PC-9 (cell line): ENCODE results near the gene ORMDL1. TPM values are rescaled to one million over a fixed set of nuclear protein-coding genes. Genes with fewer than 3 reads are reported as not detected.
A peak's percentile ranks its signal among the peaks of the same experiment; 100 is the strongest.

ENCODE experiments used
- BruUV-seq: library from RNA; stranded (reverse); fragments of 400-500 nt; replicated peaks from 2 replicates; lab custom pipeline; 2021; lab: Mats Ljungman, UMichigan
- CTCF ChIA-PET: fragments of 300-600 bp; sonication (Branson Sonifier 250); formaldehyde crosslinking; loops from one replicate; lab custom pipeline; 2022; ENCODE audit warnings: antibody characterized with exemption; lab: Charles Lee
- POLR2A ChIA-PET: fragments of 300-600 bp; sonication (Branson Sonifier 250); formaldehyde crosslinking; loops from one replicate; lab custom pipeline; 2022; ENCODE audit warnings: antibody characterized with exemption; ENCODE audit not compliant: unreplicated experiment; lab: Charles Lee
- DNase-seq, 2 experiments: peaks; one replicate each; pipeline versions ENCODE4 v3.0.0 to v3.0.0-alpha.2; 2015 to 2022; ENCODE audit warnings: mixed read lengths in 1 of 2
- H2AFZ ChIP-seq: fragments of 200-600 bp; sonication (generic); 2 replicates; pipeline ENCODE4 v1.8.1; 2017; ENCODE audit warnings: antibody characterized with exemption
- H3F3A ChIP-seq: fragments of 200-600 bp; sonication (generic); 2 replicates; pipeline ENCODE4 v1.8.1; 2017; ENCODE audit warnings: antibody characterized with exemption, mild to moderate bottlenecking, low read depth; ENCODE audit not compliant: insufficient read depth
- H3K27ac ChIP-seq: fragments of 200-600 bp; sonication (generic); 2 replicates; pipeline ENCODE4 v1.6.1; 2016; ENCODE audit warnings: mixed run types
- H3K27me3 ChIP-seq: fragments of 200-600 bp; sonication (generic); 2 replicates; pipeline ENCODE4 v1.6.1; 2016; ENCODE audit warnings: low read depth, mixed run types; ENCODE audit not compliant: insufficient read depth
- H3K36me3 ChIP-seq: fragments of 200-600 bp; sonication (generic); 2 replicates; pipeline ENCODE4 v1.6.1; 2016; ENCODE audit warnings: low read depth, mixed run types
- H3K4me1 ChIP-seq: fragments of 200-600 bp; sonication (generic); replicated peaks from 2 replicates; pipeline ENCODE4 v1.6.1; 2016; ENCODE audit warnings: mixed run types; ENCODE audit not compliant: insufficient read depth
- H3K4me2 ChIP-seq: fragments of 200-600 bp; sonication (generic); 2 replicates; pipeline ENCODE4 v1.6.1; 2017; ENCODE audit warnings: mixed run types
- H3K4me3 ChIP-seq: fragments of 200-600 bp; sonication (generic); 2 replicates; pipeline ENCODE4 v1.6.1; 2016; ENCODE audit warnings: mixed run types
- H3K79me2 ChIP-seq: fragments of 200-600 bp; sonication (generic); 2 replicates; pipeline ENCODE4 v1.6.1; 2017; ENCODE audit warnings: low read depth, mixed run types
- H3K9me2 ChIP-seq: fragments of 200-600 bp; sonication (generic); 2 replicates; pipeline ENCODE4 v1.8.1; 2017; ENCODE audit warnings: mild to moderate bottlenecking; ENCODE audit not compliant: insufficient read depth
- H3K9me3 ChIP-seq: fragments of 200-600 bp; sonication (generic); 2 replicates; pipeline ENCODE4 v1.8.1; 2016; ENCODE audit warnings: low read depth; ENCODE audit not compliant: insufficient read depth
- H4K20me1 ChIP-seq: fragments of 200-600 bp; sonication (generic); 2 replicates; pipeline ENCODE4 v1.8.1; 2017; ENCODE audit not compliant: insufficient read depth
- EZH2 ChIP-seq: fragments of 200-600 bp; sonication (generic); IDR thresholded peaks from 2 replicates; pipeline ENCODE4 v1.8.0; 2017; ENCODE audit warnings: antibody characterized with exemption, low read depth
- intact Hi-C: fragments of 100-400 bp; cut with micrococcal nuclease; formaldehyde crosslinking; loops from one replicate; pipeline ENCODE4 v1.10.0; 2022; ENCODE audit not compliant: unreplicated experiment
- total RNA-seq: library from RNA; stranded (reverse); gene quantifications from 2 replicates; pipeline ENCODE4 v1.2.3, GENCODE V29; 2021
- TF ChIP-seq, protein P1 (sequence below): fragments of 200-600 bp; sonication (generic); conservative IDR thresholded peaks from 2 replicates; pipeline ENCODE4 v1.6.1; 2017; ENCODE audit warnings: mixed run types, antibody characterized with exemption, mild to moderate bottlenecking, moderate library complexity

The ORMDL1 gene
- total RNA-seq, 1 experiment from 2014 or later, result 32.7 TPM

GRCh38 chr2:189782221-189782671, 1.9 kb downstream of the ORMDL1 start:
- H3K27ac ChIP-seq, result no peak overlapping the region
- ChIA-PET POLR2A (no interaction called here), CTCF (no interaction called here)
- H3K9me3 ChIP-seq, result no peaks in the 10 kb centered on the region
- DNase-seq, result no peak
- no TSS peak for BruUV-seq
- H3F3A ChIP-seq, result peaks cover 8% of the 10 kb centered on the region; the same call in 1 of the 2 replicates
- no peaks in the 10 kb centered on the region for H3K9me2 ChIP-seq
- no peaks in the 10 kb centered on the region for H3K36me3 ChIP-seq
- intact Hi-C loops, result no loop called here
- no peak overlapping the region for H2AFZ ChIP-seq
- peaks cover 42% of the 10 kb centered on the region for H3K79me2 ChIP-seq
- H3K4me3 ChIP-seq, result peak overlapping the region; percentile 84; the same call in 1 of the 2 replicates
- peak overlapping the region; percentile 78 for H3K4me2 ChIP-seq
- peaks cover 11% of the 10 kb centered on the region for H3K4me1 ChIP-seq
- H3K27me3 ChIP-seq, result no peaks in the 10 kb centered on the region
- TF ChIP-seq, protein P1, sequence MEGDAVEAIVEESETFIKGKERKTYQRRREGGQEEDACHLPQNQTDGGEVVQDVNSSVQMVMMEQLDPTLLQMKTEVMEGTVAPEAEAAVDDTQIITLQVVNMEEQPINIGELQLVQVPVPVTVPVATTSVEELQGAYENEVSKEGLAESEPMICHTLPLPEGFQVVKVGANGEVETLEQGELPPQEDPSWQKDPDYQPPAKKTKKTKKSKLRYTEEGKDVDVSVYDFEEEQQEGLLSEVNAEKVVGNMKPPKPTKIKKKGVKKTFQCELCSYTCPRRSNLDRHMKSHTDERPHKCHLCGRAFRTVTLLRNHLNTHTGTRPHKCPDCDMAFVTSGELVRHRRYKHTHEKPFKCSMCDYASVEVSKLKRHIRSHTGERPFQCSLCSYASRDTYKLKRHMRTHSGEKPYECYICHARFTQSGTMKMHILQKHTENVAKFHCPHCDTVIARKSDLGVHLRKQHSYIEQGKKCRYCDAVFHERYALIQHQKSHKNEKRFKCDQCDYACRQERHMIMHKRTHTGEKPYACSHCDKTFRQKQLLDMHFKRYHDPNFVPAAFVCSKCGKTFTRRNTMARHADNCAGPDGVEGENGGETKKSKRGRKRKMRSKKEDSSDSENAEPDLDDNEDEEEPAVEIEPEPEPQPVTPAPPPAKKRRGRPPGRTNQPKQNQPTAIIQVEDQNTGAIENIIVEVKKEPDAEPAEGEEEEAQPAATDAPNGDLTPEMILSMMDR, result no peak
- no peak for TF ChIP-seq EZH2
- no peaks in the 10 kb centered on the region for H4K20me1 ChIP-seq

DNA sequence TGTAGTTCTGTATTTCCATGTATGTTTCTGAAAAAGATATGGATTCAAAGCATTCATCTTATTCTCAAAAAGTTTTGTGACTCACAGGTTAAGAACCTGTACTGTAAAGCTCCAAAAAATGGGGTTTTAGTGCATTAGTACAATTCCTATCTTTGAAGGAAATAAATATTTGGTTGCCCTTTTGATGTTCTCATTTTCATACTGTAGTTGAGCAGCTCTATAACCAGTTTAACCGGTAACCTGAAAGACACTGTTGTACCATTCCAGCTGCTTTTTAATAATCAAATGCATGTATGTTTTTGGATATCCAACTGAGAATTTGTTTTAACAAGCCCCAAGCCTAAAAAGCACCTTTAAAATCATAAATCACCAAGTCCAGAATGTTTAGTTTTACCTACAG, 11.9 kb downstream of the ORMDL1 start:
- Histone ChIP-seq H3K36me3 (no peaks in the 10 kb centered on the region; the same call in 1 of the 2 replicates), H3K9me2 (no peaks in the 10 kb centered on the region), H3K4me3 (no peak overlapping the region), H3K27ac (no peak overlapping the region), H3K4me2 (no peak overlapping the region), H3K9me3 (no peaks in the 10 kb centered on the region), H3K4me1 (no peaks in the 10 kb centered on the region), H3F3A (no peaks in the 10 kb centered on the region), H3K79me2 (no peaks in the 10 kb centered on the region), H3K27me3 (no peaks in the 10 kb centered on the region), H4K20me1 (no peaks in the 10 kb centered on the region), H2AFZ (no peak overlapping the region)
- TF ChIP-seq EZH2, result no peak
- DNase-seq, result no peak
- ChIA-PET POLR2A (no interaction called here), CTCF (no interaction called here)
- intact Hi-C loops, result no loop called here
- BruUV-seq, result no TSS peak

- no peaks in the 10 kb centered on the region for H3K9me2 ChIP-seq
- H3F3A ChIP-seq, result no peaks in the 10 kb centered on the region
- no peak overlapping the region for H3K4me3 ChIP-seq
- H3K4me1 ChIP-seq, result no peaks in the 10 kb centered on the region
- BruUV-seq, result no TSS peak
- TF ChIP-seq, protein P1, result no peak
- TF ChIP-seq EZH2, result no peak
- intact Hi-C loops, result no loop called here
- no peaks in the 10 kb centered on the region for H3K9me3 ChIP-seq
- no peaks in the 10 kb centered on the region for H4K20me1 ChIP-seq
- H3K27me3 ChIP-seq, result no peaks in the 10 kb centered on the region
- no peak overlapping the region for H3K4me2 ChIP-seq
- ChIA-PET CTCF (no interaction called here), POLR2A (no interaction called here)
- H3K79me2 ChIP-seq, result no peaks in the 10 kb centered on the region
- no peak overlapping the region for H2AFZ ChIP-seq
- no peak for DNase-seq
- no peaks in the 10 kb centered on the region; the same call in 1 of the 2 replicates for H3K36me3 ChIP-seq
- no peak overlapping the region for H3K27ac ChIP-seq
These were observed 13.4 kb downstream of the ORMDL1 start for GRCh38 chr2:189770590-189771322.
